Endothelial cell of umbilical vein (primary cell): ENCODE measurements around the gene F8. TPM values are rescaled to one million over a fixed set of nuclear protein-coding genes. Genes with fewer than 3 reads are reported as not detected.

Experiments used
- BruUV-seq: library from RNA; stranded (reverse); fragments of 400-500 nt; replicated peaks from 2 replicates; lab custom pipeline; 2021; lab: Mats Ljungman, UMichigan
- CTCF ChIA-PET: fragments of 300-600, 350-600 bp; sonication (Branson Sonifier 250); formaldehyde crosslinking; loops from one replicate; lab custom pipeline; 2021; ENCODE audit warnings: antibody characterized with exemption, inconsistent platforms; lab: Charles Lee
- POLR2A ChIA-PET: fragments of 300-600, 350-600 bp; sonication (Branson Sonifier 250); formaldehyde crosslinking; loops from one replicate; lab custom pipeline; 2021; ENCODE audit warnings: antibody characterized with exemption, inconsistent platforms; lab: Charles Lee
- DNase-seq: peaks from one replicate; pipeline ENCODE4 v3.0.0-alpha.2; 2011; ENCODE audit warnings: low read depth, low spot score
- FAIRE-seq: peaks from 2 replicates; lab custom pipeline; 2011; peaks lifted over from hg19 to GRCh38; lab: Jason Lieb, UNC
- H2AFZ ChIP-seq: 2 replicates; pipeline ENCODE4 v1.6.0; 2012; ENCODE audit warnings: low read depth, low read length, control low read depth, inconsistent platforms
- H3K27ac ChIP-seq: 2 replicates; pipeline ENCODE4 v1.5.1; 2011; ENCODE audit warnings: low read depth, mild to moderate bottlenecking, control low read depth, low read length, moderate library complexity; ENCODE audit not compliant: insufficient read depth
- H3K27me3 ChIP-seq, 2 experiments: 2 replicates each; pipeline versions ENCODE4 v1.6.0 to v1.6.1; 2011; ENCODE audit warnings: low read length in 2 of 2, mixed read lengths in 1 of 2; ENCODE audit not compliant: control insufficient read depth in 2 of 2, insufficient read depth in 2 of 2
- H3K36me3 ChIP-seq, 2 experiments: 2 replicates in 1 of 2; 3 replicates in 1 of 2; pipeline ENCODE4 v1.5.1; 2011; ENCODE audit warnings: low read length in 2 of 2, mild to moderate bottlenecking in 1 of 2, moderate library complexity in 1 of 2; ENCODE audit not compliant: control insufficient read depth in 2 of 2, insufficient read depth in 2 of 2; ENCODE audit errors: extremely low read depth in 1 of 2
- H3K4me1 ChIP-seq: 3 replicates; pipeline ENCODE4 v1.5.1; 2011; ENCODE audit warnings: mild to moderate bottlenecking, low read length; ENCODE audit not compliant: control insufficient read depth, insufficient read depth; ENCODE audit errors: extremely low read depth
- H3K4me2 ChIP-seq: 2 replicates; pipeline ENCODE4 v1.6.1; 2011; ENCODE audit warnings: low read length, control low read depth, mixed read lengths; ENCODE audit not compliant: insufficient read depth
- H3K4me3 ChIP-seq, 3 experiments: fragments of 200-600 bp in 1 of 3; sonication (generic), shearing (Covaris generic) in 1 of 3; replicated peaks in 1 of 3; 2 replicates each; pipeline ENCODE4 v1.5.1; 2011 to 2016; ENCODE audit warnings: control low read depth in 3 of 3, low read length in 3 of 3, mild to moderate bottlenecking in 2 of 3, inconsistent platforms in 1 of 3, low read depth in 1 of 3, moderate library complexity in 1 of 3; ENCODE audit not compliant: insufficient read depth in 1 of 3
- H3K79me2 ChIP-seq: 2 replicates; pipeline ENCODE4 v1.6.0; 2012; ENCODE audit warnings: low read length, inconsistent platforms; ENCODE audit not compliant: control insufficient read depth, insufficient read depth
- H3K9ac ChIP-seq: replicated peaks from 2 replicates; pipeline ENCODE3; 2011; ENCODE audit warnings: low read length, control low read depth; ENCODE audit not compliant: insufficient read depth; ENCODE audit errors: extremely low read depth
- H3K9me1 ChIP-seq: replicated peaks from 3 replicates; pipeline ENCODE4 v1.6.0; 2011; ENCODE audit warnings: mild to moderate bottlenecking, low read length; ENCODE audit not compliant: control insufficient read depth, insufficient read depth; ENCODE audit errors: extremely low read depth
- H3K9me3 ChIP-seq: replicated peaks from 2 replicates; pipeline ENCODE4 v1.5.1; 2012; ENCODE audit warnings: low read length, inconsistent platforms; ENCODE audit not compliant: control insufficient read depth, insufficient read depth
- H4K20me1 ChIP-seq: replicated peaks from 2 replicates; pipeline ENCODE3; 2011; ENCODE audit warnings: mild to moderate bottlenecking, low read length; ENCODE audit not compliant: control insufficient read depth, insufficient read depth; ENCODE audit errors: extremely low read depth
- CTCF ChIP-seq, 2 donors: IDR thresholded peaks; 1 replicate in 1 of 2; 2 replicates in 1 of 2; pipeline ENCODE4 v1.5.1; 2011; ENCODE audit warnings: low read length in 2 of 2, mild to moderate bottlenecking in 2 of 2, moderate library complexity in 2 of 2, control low read depth in 1 of 2, inconsistent platforms in 1 of 2, low read depth in 1 of 2; ENCODE audit not compliant: insufficient read depth in 1 of 2; ENCODE audit errors: extremely low read depth in 1 of 2
- EZH2 ChIP-seq: IDR thresholded peaks from 2 replicates; pipeline ENCODE4 v1.6.1; 2012; ENCODE audit warnings: borderline replicate concordance, low read depth, mild to moderate bottlenecking, moderate library complexity, low read length, inconsistent platforms; ENCODE audit not compliant: severe bottlenecking
- FOS ChIP-seq: IDR thresholded peaks from 2 replicates; pipeline ENCODE4 v1.6.1; 2011; ENCODE audit warnings: mild to moderate bottlenecking, low read length, moderate library complexity, borderline replicate concordance; ENCODE audit not compliant: insufficient read depth
- GATA2 ChIP-seq: IDR thresholded peaks from 2 replicates; pipeline ENCODE4 v1.7.0; 2011; ENCODE audit warnings: low read depth, mild to moderate bottlenecking, moderate library complexity, mixed read lengths, low read length; ENCODE audit not compliant: insufficient read length, insufficient read depth
- JUN ChIP-seq: IDR thresholded peaks from 2 replicates; pipeline ENCODE4 v1.6.1; 2011; ENCODE audit warnings: borderline replicate concordance, low read depth; ENCODE audit not compliant: insufficient read length, insufficient read depth
- MAX ChIP-seq: IDR thresholded peaks from 2 replicates; pipeline ENCODE4 v1.6.1; 2011; ENCODE audit not compliant: insufficient read depth, insufficient read length
- MYC ChIP-seq: IDR thresholded peaks from one replicate; pipeline ENCODE4 v1.6.1; 2011; ENCODE audit warnings: mild to moderate bottlenecking, low read depth, low read length
- POLR2A ChIP-seq: IDR thresholded peaks from 2 replicates; pipeline ENCODE4 v1.6.1; 2012; ENCODE audit warnings: low read depth, mild to moderate bottlenecking, control low read depth, low read length
- POLR2AphosphoS5 ChIP-seq: IDR thresholded peaks from 2 replicates; pipeline ENCODE4 v1.6.1; 2012; ENCODE audit warnings: low read depth, mild to moderate bottlenecking, control low read depth, low read length, moderate library complexity; ENCODE audit not compliant: insufficient read depth
- dilution Hi-C: fragments of 300-500 bp; cut with MboI; formaldehyde crosslinking; loops from one replicate; pipeline ENCODE4 v1.15.0; 2019; ENCODE audit warnings: low sequenced_read_pairs; ENCODE audit not compliant: extremely low pct_ligation_motif_present
- intact Hi-C: fragments of 100-400 bp; cut with micrococcal nuclease; formaldehyde crosslinking; loops from one replicate; pipeline ENCODE4 v1.10.0; 2022
- polyA plus RNA-seq, 4 experiments: library from polyadenylated mRNA; depleted of rRNA in 3 of 4; stranded (reverse) in 3 of 4; unstranded in 1 of 4; fragments of >200 nt; gene quantifications; 2 replicates each; pipeline versions ENCODE4 v1.2.1 to v1.2.3, GENCODE V29; 2011 to 2012; ENCODE audit warnings: missing spikeins in 1 of 4
- total RNA-seq: library from RNA; stranded (reverse); gene quantifications from 2 replicates; pipeline ENCODE4 v1.2.3, GENCODE V29; 2021

Gene F8
- total and polyA plus RNA-seq, 2 donors (not counting 3 experiments of a cell fraction or from before 2014, with no cell fraction given): 0.62 to 1.1 TPM

- TF ChIP-seq MAX (no peak), POLR2AphosphoS5 (no peak), CTCF (IDR thresholded peaks at IDR 0.05; ENCODE audit: extremely low read depth in 1 of 2, insufficient read depth in 1 of 2, low read depth in 1 of 2, low read length in 2 of 2) (no peak)
- no peak for FAIRE-seq
- ChIA-PET POLR2A (no interaction called here), CTCF (no interaction called here)
- no peaks in the 10 kb centered on the region for H3K4me1 ChIP-seq
- H3K9me3 ChIP-seq: no peaks in the 10 kb centered on the region
- DNase-seq: no peak
- intact Hi-C loops: no loop called here
- no peaks in the 10 kb centered on the region for H3K27me3 ChIP-seq
- H3K79me2 ChIP-seq: no peaks in the 10 kb centered on the region
- dilution Hi-C loops: no loop called here
- H2AFZ ChIP-seq: no peak overlapping the region
- no peak overlapping the region for H3K4me2 ChIP-seq
- H3K27ac ChIP-seq: no peak overlapping the region
- H4K20me1 ChIP-seq: no peaks in the 10 kb centered on the region
- no peaks in the 10 kb centered on the region for H3K9me1 ChIP-seq
- no TSS peak for BruUV-seq
- H3K36me3 ChIP-seq: no peaks in the 10 kb centered on the region
- no peak overlapping the region for H3K9ac ChIP-seq
- H3K4me3 ChIP-seq: no peak overlapping the region
Observed at GRCh38 chrX:154855256-154855655, 167.3 kb downstream of the F8 start.

- Histone ChIP-seq H3K27me3 (no peaks in the 10 kb centered on the region), H3K27ac (no peak overlapping the region), H3K4me2 (no peak overlapping the region), H3K9ac (no peak overlapping the region), H3K4me1 (no peaks in the 10 kb centered on the region), H3K36me3 (no peaks in the 10 kb centered on the region), H2AFZ (no peak overlapping the region), H3K9me1 (no peaks in the 10 kb centered on the region), H3K9me3 (no peaks in the 10 kb centered on the region), H4K20me1 (no peaks in the 10 kb centered on the region), H3K79me2 (no peaks in the 10 kb centered on the region), H3K4me3 (no peak overlapping the region)
- FAIRE-seq (no peak), DNase-seq (no peak)
- POLR2A ChIA-PET: no interaction called here
- CTCF ChIA-PET: no interaction called here
- no TSS peak for BruUV-seq
- TF ChIP-seq JUN (no peak), CTCF (IDR thresholded peaks at IDR 0.05; ENCODE audit: extremely low read depth in 1 of 2, insufficient read depth in 1 of 2, low read depth in 1 of 2, low read length in 2 of 2) (no peak), POLR2AphosphoS5 (no peak), FOS (no peak), POLR2A (no peak), MAX (no peak), EZH2 (no peak), MYC (no peak), GATA2 (no peak)
- dilution Hi-C loops: no loop called here
- intact Hi-C loops: no loop called here
Observed at GRCh38 chrX:154850957-154851611, 171.4 kb downstream of the F8 start.
